GM12878 (cell line): ENCODE measurements around the gene SRP68. TPM values are rescaled to one million over a fixed set of nuclear protein-coding genes. Genes with fewer than 3 reads are reported as not detected.

Source experiments
- ATAC-seq: fragments of 200-7000 bp; cut with Tn5 transposase; 3 replicates; pipeline ENCODE4 v1.9.1; 2020; ENCODE audit warnings: mild to moderate bottlenecking, moderate library complexity
- BruUV-seq: library from RNA; stranded (reverse); fragments of 400-500 nt; replicated peaks from 2 replicates; lab custom pipeline; 2021; lab: Mats Ljungman, UMichigan
- CTCF ChIA-PET: fragments of 300-600 bp; sonication (Branson Sonifier 250); formaldehyde crosslinking; extraction: SDS; loops from one replicate; lab custom pipeline; 2021; ENCODE audit warnings: inconsistent platforms; lab: Yijun Ruan, JAX
- POLR2A ChIA-PET: fragments of 350-600 bp; formaldehyde crosslinking; extraction: SDS; loops from one replicate; lab custom pipeline; 2021; ENCODE audit warnings: inconsistent platforms; lab: Charles Lee
- RAD21 ChIA-PET: fragments of 300-600 bp; sonication (Branson Sonifier 250); formaldehyde crosslinking; loops from one replicate; lab custom pipeline; 2023; ENCODE audit warnings: antibody characterized with exemption; ENCODE audit not compliant: unreplicated experiment; lab: Charles Lee
- SMC1A ChIA-PET: fragments of 300-600 bp; sonication (Branson Sonifier 250); formaldehyde crosslinking; loops from one replicate; lab custom pipeline; 2023; ENCODE audit not compliant: unreplicated experiment, uncharacterized antibody; lab: Charles Lee
- DNase-seq: peaks from one replicate; pipeline ENCODE4 v3.0.0-alpha.2; 2011; ENCODE audit warnings: low read depth, low spot score
- FAIRE-seq: peaks from 3 replicates; lab custom pipeline; 2011; peaks lifted over from hg19 to GRCh38; lab: Jason Lieb, UNC
- H2AFZ ChIP-seq: 2 replicates; pipeline ENCODE4 v1.6.0; 2011; ENCODE audit warnings: low read depth, low read length, control low read depth; ENCODE audit not compliant: control insufficient read depth
- H3K27ac ChIP-seq: 2 replicates; pipeline ENCODE4 v1.5.1; 2011; ENCODE audit warnings: control low read depth; ENCODE audit not compliant: control insufficient read depth, insufficient read depth
- H3K27me3 ChIP-seq, 2 experiments: replicated peaks in 1 of 2; 2 replicates each; pipeline versions ENCODE4 v1.6.0 to v1.6.1; 2011; ENCODE audit warnings: low read length in 1 of 2; ENCODE audit not compliant: control insufficient read depth in 2 of 2, insufficient read depth in 2 of 2
- H3K36me3 ChIP-seq, 2 experiments: 2 replicates each; pipeline ENCODE4 v1.5.1; 2011; ENCODE audit warnings: low read length in 1 of 2; ENCODE audit not compliant: control insufficient read depth in 2 of 2, insufficient read depth in 2 of 2
- H3K4me1 ChIP-seq: 2 replicates; pipeline ENCODE4 v1.6.1; 2011; ENCODE audit warnings: mild to moderate bottlenecking, low read length, moderate library complexity, mixed read lengths; ENCODE audit not compliant: control insufficient read depth, insufficient read depth
- H3K4me2 ChIP-seq: 2 replicates; pipeline ENCODE4 v1.6.0; 2011; ENCODE audit warnings: control low read depth; ENCODE audit not compliant: control insufficient read depth, insufficient read depth
- H3K4me3 ChIP-seq: fragments of 200-600 bp; sonication (generic); 2 replicates; pipeline ENCODE4 v1.5.1; 2016
- H3K79me2 ChIP-seq: 2 replicates; pipeline ENCODE4 v1.6.0; 2011; ENCODE audit warnings: low read length; ENCODE audit not compliant: control insufficient read depth, insufficient read depth
- H3K9ac ChIP-seq: 2 replicates; pipeline ENCODE4 v1.8.0; 2011; ENCODE audit warnings: low read length, control low read depth, mixed read lengths; ENCODE audit not compliant: control insufficient read depth, insufficient read depth
- H3K9me3 ChIP-seq: replicated peaks from 3 replicates; pipeline ENCODE4 v1.5.1; 2011; ENCODE audit warnings: mild to moderate bottlenecking, low read length; ENCODE audit not compliant: control insufficient read depth, insufficient read depth
- H4K20me1 ChIP-seq: 2 replicates; pipeline ENCODE4 v1.6.0; 2011; ENCODE audit not compliant: control insufficient read depth, insufficient read depth
- BCL11A ChIP-seq: IDR thresholded peaks from 2 replicates; pipeline ENCODE4 v1.6.1; 2011; ENCODE audit warnings: low read depth, low read length
- HDAC2 ChIP-seq: fragments of 200-600 bp; sonication (generic); IDR thresholded peaks from 2 replicates; pipeline ENCODE4 v1.6.1; 2017
- NFIC ChIP-seq: IDR thresholded peaks from 2 replicates; pipeline ENCODE4 v1.6.1; 2012; ENCODE audit warnings: low read depth, mild to moderate bottlenecking, inconsistent platforms, low read length, moderate library complexity
- PML ChIP-seq: IDR thresholded peaks from 2 replicates; pipeline ENCODE4 v1.6.1; 2012; ENCODE audit warnings: low read length, inconsistent platforms
- RAD21 ChIP-seq: IDR thresholded peaks from 2 replicates; pipeline ENCODE4 v1.6.1; 2011; ENCODE audit warnings: mild to moderate bottlenecking, low read depth, low read length, moderate library complexity; ENCODE audit not compliant: insufficient read depth
- RCOR1 ChIP-seq: conservative IDR thresholded peaks from 2 replicates; pipeline ENCODE4 v1.6.1; 2012; ENCODE audit warnings: low read depth, low read length, improper control_type of control experiment
- RELB ChIP-seq: fragments of 450-650 bp; IDR thresholded peaks from 2 replicates; pipeline ENCODE4 v1.6.1; 2017; ENCODE audit warnings: low read depth, mild to moderate bottlenecking, moderate library complexity
- WRNIP1 ChIP-seq: IDR thresholded peaks from 2 replicates; pipeline ENCODE4 v1.6.1; 2011; ENCODE audit warnings: low read depth, low read length, improper control_type of control experiment, borderline replicate concordance
- WGBS: methylation state at CpG from one replicate; pipeline ENCODE4 v1.1.6; 2016; ENCODE audit warnings: low lambda C conversion rate; ENCODE audit not compliant: insufficient replicate concordance, insufficient coverage; ENCODE audit errors: missing lambda C conversion rate; 5-methylcytosine and 5-hydroxymethylcytosine counted together
- in situ Hi-C: fragments of 300-500 bp; cut with MboI; formaldehyde crosslinking; loops from 9 replicates; pipeline ENCODE4 v1.14.3; 2018; ENCODE audit warnings: mixed read lengths
- intact Hi-C: fragments of 100-400 bp; cut with micrococcal nuclease; formaldehyde crosslinking; loops from one replicate; pipeline ENCODE4 v1.14.2; 2022; ENCODE audit not compliant: unreplicated experiment
- microRNA-seq: library from miRNA; unstranded; fragments of <30 nt; microRNA quantifications from one replicate; pipeline ENCODE4, GENCODE V29; 2018
- polyA plus RNA-seq, 11 experiments: library from polyadenylated mRNA; depleted of rRNA in 4 of 11; unstranded in 6 of 11; stranded (reverse) in 5 of 11; fragments of >200 nt; fragmentation: Nextera tagmentation in 4 of 11; fragmentation: Illumina TruSeq in 1 of 11; extraction: Ambion mirVana in 4 of 11; extraction: Trizol in 1 of 11; gene quantifications; 1 replicate in 1 of 11; 2 replicates in 10 of 11; pipeline versions ENCODE4 v1.2.1 to v1.2.3, GENCODE V29; 2011 to 2016; ENCODE audit warnings: inconsistent platforms in 2 of 11, missing spikeins in 2 of 11, low read depth in 1 of 11
- small RNA-seq: library from RNA; depleted of rRNA; stranded (forward); fragments of <200 nt; gene quantifications from one replicate; pipeline ENCODE3, GENCODE V24; 2014
- total RNA-seq, 4 experiments: library from RNA; depleted of rRNA in 3 of 4; stranded (reverse); fragments of >200 nt in 3 of 4; fragmentation: Illumina TruSeq in 1 of 4; extraction: Trizol in 1 of 4; gene quantifications; 2 replicates each; pipeline versions ENCODE4 v1.2.1 to v1.2.3, GENCODE V29; 2013 to 2021
- TF ChIP-seq, protein P1 (sequence below): IDR thresholded peaks from 2 replicates; pipeline ENCODE4 v1.6.1; 2011; ENCODE audit warnings: borderline replicate concordance, low read depth, mild to moderate bottlenecking, moderate library complexity, low read length; ENCODE audit not compliant: insufficient read depth, poor library complexity, severe bottlenecking

Gene SRP68
- total and polyA plus RNA-seq, 10 of the 15 experiments (the other 5 are each of a cell fraction or from before 2014, with no cell fraction given) = 24.7 to 89.7 (median 62.7) TPM

DNA sequence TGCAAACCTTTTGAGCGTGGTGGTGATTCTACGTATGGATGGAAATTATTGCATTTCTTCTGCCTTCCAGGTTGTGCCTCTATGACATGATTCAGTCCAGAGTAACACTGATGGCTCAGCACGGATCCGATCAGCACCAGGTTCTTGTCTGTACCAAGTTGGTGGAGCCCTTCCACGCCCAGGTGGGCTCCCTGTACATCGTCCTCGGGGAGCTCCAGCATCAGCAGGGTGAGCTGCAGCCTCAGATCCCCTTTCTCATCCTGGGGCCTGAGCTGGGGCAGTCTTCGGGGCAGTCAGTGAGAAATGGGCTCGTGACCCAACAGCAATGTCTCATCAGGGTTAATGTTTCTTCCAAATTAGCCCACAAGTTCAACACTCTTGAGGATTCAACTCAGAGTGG, 80.9 kb downstream of the SRP68 start:
- H3K9ac ChIP-seq = no peak overlapping the region
- ChIA-PET POLR2A (interaction anchor here (0.6 to 2.7 kb wide), 11 partner anchors 8 to 1896 kb away, joined by 3 to 17 read pairs (median 3); partner anchors contain the start of gene MRPL38), CTCF (interaction anchor here (0.6 to 1.2 kb wide), 8 partner anchors 9 to 63 kb away, joined by 3 to 7 read pairs (median 3); partner anchors contain the start of genes ACOX1, CDK3 and TEN1), RAD21 (interaction anchor here (0.8 to 1.9 kb wide), 4 partner anchors 11 to 288 kb away, joined by 3 to 10 read pairs (median 6); partner anchors contain the start of genes ACOX1 and TEN1), SMC1A (interaction anchor here (0.9 to 1.6 kb wide), 3 partner anchors 9 to 537 kb away, joined by 3 to 9 read pairs (median 3); partner anchors contain the start of gene CDK3)
- peaks cover 4 to 5% of the 10 kb centered on the region in 2 experiments; a peak in 3 of 4 replicates for H3K36me3 ChIP-seq
- ATAC-seq = no peak
- no peak for FAIRE-seq
- H3K4me1 ChIP-seq = peaks cover 15% of the 10 kb centered on the region; the same call in 1 of the 2 replicates
- H3K27ac ChIP-seq = no peak overlapping the region
- no peak for DNase-seq
- H3K27me3 ChIP-seq = no peaks in the 10 kb centered on the region
- no peak overlapping the region for H3K4me2 ChIP-seq
- intact Hi-C loops (no loop called here), in situ Hi-C loops (no loop called here)
- no peak for TF ChIP-seq RELB
- no peak for TF ChIP-seq HDAC2
- TF ChIP-seq RCOR1 = no peak
- no peak for TF ChIP-seq RAD21
- no peak for TF ChIP-seq NFIC
- TF ChIP-seq WRNIP1 = no peak
- TF ChIP-seq PML = no peak
- TF ChIP-seq, protein P1, sequence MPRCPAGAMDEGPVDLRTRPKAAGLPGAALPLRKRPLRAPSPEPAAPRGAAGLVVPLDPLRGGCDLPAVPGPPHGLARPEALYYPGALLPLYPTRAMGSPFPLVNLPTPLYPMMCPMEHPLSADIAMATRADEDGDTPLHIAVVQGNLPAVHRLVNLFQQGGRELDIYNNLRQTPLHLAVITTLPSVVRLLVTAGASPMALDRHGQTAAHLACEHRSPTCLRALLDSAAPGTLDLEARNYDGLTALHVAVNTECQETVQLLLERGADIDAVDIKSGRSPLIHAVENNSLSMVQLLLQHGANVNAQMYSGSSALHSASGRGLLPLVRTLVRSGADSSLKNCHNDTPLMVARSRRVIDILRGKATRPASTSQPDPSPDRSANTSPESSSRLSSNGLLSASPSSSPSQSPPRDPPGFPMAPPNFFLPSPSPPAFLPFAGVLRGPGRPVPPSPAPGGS = no peak
- no peak for TF ChIP-seq BCL11A
- H3K9me3 ChIP-seq = no peaks in the 10 kb centered on the region
- no peaks in the 10 kb centered on the region for H3K79me2 ChIP-seq
- H2AFZ ChIP-seq = no peak overlapping the region
- H3K4me3 ChIP-seq = no peak overlapping the region
- no TSS peak for BruUV-seq
- WGBS = 86% methylated on average over 9 of the region's 9 CpGs
- no peaks in the 10 kb centered on the region for H4K20me1 ChIP-seq

Small RNA genes within 50 kb of the gene (microRNA-seq; reads per million reads assigned to microRNA genes)
- 2.3 reads per million, percentile 7 among the genes with 10 or more reads in this experiment for gene MIR6868

Small RNA genes within 50 kb of the gene (small RNA-seq; reads per million reads assigned to genes)
- 0.59 reads per million, percentile 14 among the genes with 10 or more reads in this experiment for gene MIR6868

Other genes starting within 250 kb of the SRP68 start
Only the 7 nearest of the 17 such genes appear.
- 18.2 and 20.2 TPM in 2 replicates for gene TEN1, start 93.3 kb downstream of the SRP68 start, total RNA-seq (2014; rRNA removed)
- 15.1 and 15.6 TPM in 2 replicates for gene TEN1, start 93.3 kb downstream of the SRP68 start, total RNA-seq (2014; rRNA removed; fragmentation: Illumina TruSeq; extraction: Trizol)
- 19.1 and 20.8 TPM in 2 replicates for gene TEN1, start 93.3 kb downstream of the SRP68 start, total RNA-seq (2021)
- 11.2 and 18.9 TPM in 2 replicates for gene TEN1, start 93.3 kb downstream of the SRP68 start, polyA plus RNA-seq (2011; rRNA removed)
- 1.3 and 9.8 TPM in 2 replicates for gene TEN1, start 93.3 kb downstream of the SRP68 start, polyA plus RNA-seq (2014; fragmentation: Illumina TruSeq; extraction: Trizol)
- gene TEN1, start 93.3 kb downstream of the SRP68 start, polyA plus RNA-seq (2014; fragmentation: Nextera tagmentation; extraction: Ambion mirVana) = 1 to 10 TPM; 1.1 to 5.4 TPM
- gene TEN1, start 93.3 kb downstream of the SRP68 start, polyA plus RNA-seq (2014; rRNA removed) = 33.1 and 35.9 TPM in 2 replicates
- gene TEN1, start 93.3 kb downstream of the SRP68 start, polyA plus RNA-seq (2016; fragmentation: Nextera tagmentation; extraction: Ambion mirVana) = 10 to 100 TPM; 16.6 to 23.0 TPM
- gene CDK3, start 71.7 kb downstream of the SRP68 start, total RNA-seq (2014; rRNA removed) = 1.1 and 1.6 TPM in 2 replicates
- 3.5 and 4.0 TPM in 2 replicates for gene CDK3, start 71.7 kb downstream of the SRP68 start, total RNA-seq (2014; rRNA removed; fragmentation: Illumina TruSeq; extraction: Trizol)
- gene CDK3, start 71.7 kb downstream of the SRP68 start, total RNA-seq (2021) = 5.3 and 6.9 TPM in 2 replicates
- 4.1 and 7.0 TPM in 2 replicates for gene CDK3, start 71.7 kb downstream of the SRP68 start, polyA plus RNA-seq (2011; rRNA removed)
- gene CDK3, start 71.7 kb downstream of the SRP68 start, polyA plus RNA-seq (2014; fragmentation: Illumina TruSeq; extraction: Trizol) = 3.4 and 5.2 TPM in 2 replicates
- 1 to 10 TPM; 1.3 to 1.6 TPM for gene CDK3, start 71.7 kb downstream of the SRP68 start, polyA plus RNA-seq (2014; fragmentation: Nextera tagmentation; extraction: Ambion mirVana)
- 7.1 and 7.9 TPM in 2 replicates for gene CDK3, start 71.7 kb downstream of the SRP68 start, polyA plus RNA-seq (2014; rRNA removed)
- 1 to 10 TPM; 3.5 to 4.5 TPM for gene CDK3, start 71.7 kb downstream of the SRP68 start, polyA plus RNA-seq (2016; fragmentation: Nextera tagmentation; extraction: Ambion mirVana)
- not detected in 2 replicates for gene EVPL, start 45.2 kb downstream of the SRP68 start, total RNA-seq (2014; rRNA removed)
- not detected in 2 replicates for gene EVPL, start 45.2 kb downstream of the SRP68 start, total RNA-seq (2014; rRNA removed; fragmentation: Illumina TruSeq; extraction: Trizol)
- 0.03 TPM in 2 replicates for gene EVPL, start 45.2 kb downstream of the SRP68 start, total RNA-seq (2021)
- not detected in 2 replicates for gene EVPL, start 45.2 kb downstream of the SRP68 start, polyA plus RNA-seq (2011; rRNA removed)
- gene EVPL, start 45.2 kb downstream of the SRP68 start, polyA plus RNA-seq (2014; fragmentation: Illumina TruSeq; extraction: Trizol) = not detected in 2 replicates
- not detected for gene EVPL, start 45.2 kb downstream of the SRP68 start, polyA plus RNA-seq (2014; fragmentation: Nextera tagmentation; extraction: Ambion mirVana)
- 0.01 TPM in 1 of 2 replicates, not detected in the other for gene EVPL, start 45.2 kb downstream of the SRP68 start, polyA plus RNA-seq (2014; rRNA removed)
- gene EVPL, start 45.2 kb downstream of the SRP68 start, polyA plus RNA-seq (2016; fragmentation: Nextera tagmentation; extraction: Ambion mirVana) = not detected
- gene GALR2, start 2.3 kb upstream of the SRP68 start, total RNA-seq (2014; rRNA removed) = 0.06 and 0.16 TPM in 2 replicates
- gene GALR2, start 2.3 kb upstream of the SRP68 start, total RNA-seq (2014; rRNA removed; fragmentation: Illumina TruSeq; extraction: Trizol) = not detected in 2 replicates
- 0.24 TPM in 1 of 2 replicates, not detected in the other for gene GALR2, start 2.3 kb upstream of the SRP68 start, total RNA-seq (2021)
- 0.22 TPM in 1 of 2 replicates, not detected in the other for gene GALR2, start 2.3 kb upstream of the SRP68 start, polyA plus RNA-seq (2011; rRNA removed)
- gene GALR2, start 2.3 kb upstream of the SRP68 start, polyA plus RNA-seq (2014; fragmentation: Illumina TruSeq; extraction: Trizol) = not detected in 2 replicates
- not detected for gene GALR2, start 2.3 kb upstream of the SRP68 start, polyA plus RNA-seq (2014; fragmentation: Nextera tagmentation; extraction: Ambion mirVana)
- gene GALR2, start 2.3 kb upstream of the SRP68 start, polyA plus RNA-seq (2014; rRNA removed) = 0.20 and 0.42 TPM in 2 replicates
- 1 to 10 TPM in 1 of 2 experiments, under 1 TPM in 1; 0.63 to 1.2 TPM for gene GALR2, start 2.3 kb upstream of the SRP68 start, polyA plus RNA-seq (2016; fragmentation: Nextera tagmentation; extraction: Ambion mirVana)
- 0.06 and 0.11 TPM in 2 replicates for gene ZACN, start 6.7 kb upstream of the SRP68 start, total RNA-seq (2014; rRNA removed)
- 0.22 TPM in 1 of 2 replicates, not detected in the other for gene ZACN, start 6.7 kb upstream of the SRP68 start, total RNA-seq (2014; rRNA removed; fragmentation: Illumina TruSeq; extraction: Trizol)
- 0.49 and 0.53 TPM in 2 replicates for gene ZACN, start 6.7 kb upstream of the SRP68 start, total RNA-seq (2021)
- gene ZACN, start 6.7 kb upstream of the SRP68 start, polyA plus RNA-seq (2011; rRNA removed) = 0.14 and 0.23 TPM in 2 replicates
- not detected in 2 replicates for gene ZACN, start 6.7 kb upstream of the SRP68 start, polyA plus RNA-seq (2014; fragmentation: Illumina TruSeq; extraction: Trizol)
- under 1 TPM in 1 of 2 experiments, not detected in 1; 0.99 TPM for gene ZACN, start 6.7 kb upstream of the SRP68 start, polyA plus RNA-seq (2014; fragmentation: Nextera tagmentation; extraction: Ambion mirVana)
- gene ZACN, start 6.7 kb upstream of the SRP68 start, polyA plus RNA-seq (2014; rRNA removed) = 0.25 and 0.46 TPM in 2 replicates
- 10 to 100 TPM in 1 of 2 experiments, 1 to 10 TPM in 1; 8.7 to 11.3 TPM for gene ZACN, start 6.7 kb upstream of the SRP68 start, polyA plus RNA-seq (2016; fragmentation: Nextera tagmentation; extraction: Ambion mirVana)
- 45.0 and 47.8 TPM in 2 replicates for gene EXOC7, start 31.3 kb upstream of the SRP68 start, total RNA-seq (2014; rRNA removed)
- gene EXOC7, start 31.3 kb upstream of the SRP68 start, total RNA-seq (2014; rRNA removed; fragmentation: Illumina TruSeq; extraction: Trizol) = 32.3 and 36.3 TPM in 2 replicates
- 64.9 and 71.3 TPM in 2 replicates for gene EXOC7, start 31.3 kb upstream of the SRP68 start, total RNA-seq (2021)
- gene EXOC7, start 31.3 kb upstream of the SRP68 start, polyA plus RNA-seq (2011; rRNA removed) = 46.4 and 59.8 TPM in 2 replicates
- gene EXOC7, start 31.3 kb upstream of the SRP68 start, polyA plus RNA-seq (2014; fragmentation: Illumina TruSeq; extraction: Trizol) = 17.2 and 35.5 TPM in 2 replicates
- gene EXOC7, start 31.3 kb upstream of the SRP68 start, polyA plus RNA-seq (2014; fragmentation: Nextera tagmentation; extraction: Ambion mirVana) = 10 to 100 TPM; 18.8 to 25.5 TPM
- 51.0 and 52.7 TPM in 2 replicates for gene EXOC7, start 31.3 kb upstream of the SRP68 start, polyA plus RNA-seq (2014; rRNA removed)
- 10 to 100 TPM; 48.6 to 59.0 TPM for gene EXOC7, start 31.3 kb upstream of the SRP68 start, polyA plus RNA-seq (2016; fragmentation: Nextera tagmentation; extraction: Ambion mirVana)
- gene FOXJ1, start 68.7 kb upstream of the SRP68 start, total RNA-seq (2014; rRNA removed) = not detected in 2 replicates
- not detected in 2 replicates for gene FOXJ1, start 68.7 kb upstream of the SRP68 start, total RNA-seq (2014; rRNA removed; fragmentation: Illumina TruSeq; extraction: Trizol)
- gene FOXJ1, start 68.7 kb upstream of the SRP68 start, total RNA-seq (2021) = not detected in 2 replicates
- gene FOXJ1, start 68.7 kb upstream of the SRP68 start, polyA plus RNA-seq (2011; rRNA removed) = not detected in 2 replicates
- not detected in 2 replicates for gene FOXJ1, start 68.7 kb upstream of the SRP68 start, polyA plus RNA-seq (2014; fragmentation: Illumina TruSeq; extraction: Trizol)
- not detected for gene FOXJ1, start 68.7 kb upstream of the SRP68 start, polyA plus RNA-seq (2014; fragmentation: Nextera tagmentation; extraction: Ambion mirVana)
- gene FOXJ1, start 68.7 kb upstream of the SRP68 start, polyA plus RNA-seq (2014; rRNA removed) = not detected in 2 replicates
- not detected for gene FOXJ1, start 68.7 kb upstream of the SRP68 start, polyA plus RNA-seq (2016; fragmentation: Nextera tagmentation; extraction: Ambion mirVana)